Testis (tissue), 2 donors: ENCODE data around the gene MOB2.

Source experiments
- POLR2A ChIP-seq: fragments of 450-650 bp; IDR thresholded peaks from one replicate; pipeline ENCODE4 v1.6.1; 2017; ENCODE audit warnings: antibody characterized with exemption, mild to moderate bottlenecking, moderate library complexity
- TF ChIP-seq, protein P1 (sequence below), 3 experiments: fragments of 450-650 bp in 2 of 3; fragments of 200-600 bp in 1 of 3; sonication (generic) in 1 of 3; IDR thresholded peaks; one replicate each; pipeline ENCODE4 v1.5.1; 2016 to 2019; ENCODE audit warnings: antibody characterized with exemption in 3 of 3, mild to moderate bottlenecking in 2 of 3, moderate library complexity in 1 of 3

DNA sequence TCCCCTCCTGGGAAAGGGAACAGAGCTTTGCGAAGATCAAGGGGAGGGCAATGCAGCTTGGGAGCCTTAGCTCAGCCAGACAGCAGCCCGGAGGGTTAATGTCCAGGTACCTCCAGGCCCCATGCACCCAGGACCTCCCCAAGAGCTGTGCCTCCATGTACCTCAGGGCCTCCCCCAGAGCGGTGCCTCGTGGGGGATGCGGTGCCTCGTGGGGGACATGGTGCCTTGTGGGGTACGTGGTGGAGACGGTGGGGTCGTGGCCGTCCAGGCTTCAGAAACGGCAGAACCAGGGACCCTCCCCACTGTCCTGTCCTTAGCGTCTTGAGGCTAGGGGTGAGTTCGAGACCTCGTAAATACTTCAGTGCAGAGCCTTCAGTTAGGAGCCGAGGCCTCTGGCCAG lies 63.6 kb downstream of the MOB2 start:
- TF ChIP-seq, protein P1, sequence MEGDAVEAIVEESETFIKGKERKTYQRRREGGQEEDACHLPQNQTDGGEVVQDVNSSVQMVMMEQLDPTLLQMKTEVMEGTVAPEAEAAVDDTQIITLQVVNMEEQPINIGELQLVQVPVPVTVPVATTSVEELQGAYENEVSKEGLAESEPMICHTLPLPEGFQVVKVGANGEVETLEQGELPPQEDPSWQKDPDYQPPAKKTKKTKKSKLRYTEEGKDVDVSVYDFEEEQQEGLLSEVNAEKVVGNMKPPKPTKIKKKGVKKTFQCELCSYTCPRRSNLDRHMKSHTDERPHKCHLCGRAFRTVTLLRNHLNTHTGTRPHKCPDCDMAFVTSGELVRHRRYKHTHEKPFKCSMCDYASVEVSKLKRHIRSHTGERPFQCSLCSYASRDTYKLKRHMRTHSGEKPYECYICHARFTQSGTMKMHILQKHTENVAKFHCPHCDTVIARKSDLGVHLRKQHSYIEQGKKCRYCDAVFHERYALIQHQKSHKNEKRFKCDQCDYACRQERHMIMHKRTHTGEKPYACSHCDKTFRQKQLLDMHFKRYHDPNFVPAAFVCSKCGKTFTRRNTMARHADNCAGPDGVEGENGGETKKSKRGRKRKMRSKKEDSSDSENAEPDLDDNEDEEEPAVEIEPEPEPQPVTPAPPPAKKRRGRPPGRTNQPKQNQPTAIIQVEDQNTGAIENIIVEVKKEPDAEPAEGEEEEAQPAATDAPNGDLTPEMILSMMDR (IDR thresholded peaks at IDR 0.05): no peak
- TF ChIP-seq POLR2A: no peak
